ENCODE results near the gene CHCHD3. TPM values are rescaled to one million over a fixed set of nuclear protein-coding genes. Genes with fewer than 3 reads are reported as not detected.

CHCHD3 gene
- total RNA-seq, 2 experiments from 2014 or later: 21.6 to 21.7 TPM

DNA sequence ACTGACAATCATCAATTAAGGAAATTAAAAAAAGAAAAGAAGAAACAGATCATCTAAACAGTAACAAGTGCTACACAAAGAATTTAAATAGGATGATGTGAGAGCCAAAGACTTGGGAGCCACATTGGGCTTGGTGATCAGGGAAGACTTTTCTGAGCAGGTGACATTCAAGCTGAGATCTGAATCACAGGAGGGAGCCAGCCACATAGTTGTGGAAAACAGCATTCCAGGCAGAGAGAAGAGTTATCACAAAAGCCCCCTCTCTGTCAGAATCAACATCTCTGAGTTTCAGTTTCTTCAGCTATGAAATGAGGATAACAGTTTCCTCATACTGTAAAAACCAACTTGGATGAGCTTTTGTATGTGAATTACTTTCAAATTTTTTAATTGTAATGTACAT lies 336.4 kb downstream of the CHCHD3 start:
- H3K36me3 Mint-ChIP-seq (ENCODE audit: low read depth): no peaks in the 10 kb centered on the region
- ATAC-seq (ENCODE audit: poor library complexity) (no peak), DNase-seq (no peak)
- ChIA-PET CTCF (no interaction called here), POLR2A (no interaction called here)
- TF ChIP-seq, protein P1, sequence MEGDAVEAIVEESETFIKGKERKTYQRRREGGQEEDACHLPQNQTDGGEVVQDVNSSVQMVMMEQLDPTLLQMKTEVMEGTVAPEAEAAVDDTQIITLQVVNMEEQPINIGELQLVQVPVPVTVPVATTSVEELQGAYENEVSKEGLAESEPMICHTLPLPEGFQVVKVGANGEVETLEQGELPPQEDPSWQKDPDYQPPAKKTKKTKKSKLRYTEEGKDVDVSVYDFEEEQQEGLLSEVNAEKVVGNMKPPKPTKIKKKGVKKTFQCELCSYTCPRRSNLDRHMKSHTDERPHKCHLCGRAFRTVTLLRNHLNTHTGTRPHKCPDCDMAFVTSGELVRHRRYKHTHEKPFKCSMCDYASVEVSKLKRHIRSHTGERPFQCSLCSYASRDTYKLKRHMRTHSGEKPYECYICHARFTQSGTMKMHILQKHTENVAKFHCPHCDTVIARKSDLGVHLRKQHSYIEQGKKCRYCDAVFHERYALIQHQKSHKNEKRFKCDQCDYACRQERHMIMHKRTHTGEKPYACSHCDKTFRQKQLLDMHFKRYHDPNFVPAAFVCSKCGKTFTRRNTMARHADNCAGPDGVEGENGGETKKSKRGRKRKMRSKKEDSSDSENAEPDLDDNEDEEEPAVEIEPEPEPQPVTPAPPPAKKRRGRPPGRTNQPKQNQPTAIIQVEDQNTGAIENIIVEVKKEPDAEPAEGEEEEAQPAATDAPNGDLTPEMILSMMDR (IDR thresholded peaks at IDR 0.05): no peak
- no peaks in the 10 kb centered on the region for H3K4me1 ChIP-seq (ENCODE audit: insufficient read depth, low read length)
- no peak overlapping the region for H3K4me3 ChIP-seq (ENCODE audit: low read length)
- no peak overlapping the region for H3K27ac Mint-ChIP-seq
- no peaks in the 10 kb centered on the region for H3K27me3 ChIP-seq (ENCODE audit: control insufficient read depth in 1 of 2, insufficient read depth in 2 of 2, low read length in 2 of 2)
- peaks cover under 1% of the 10 kb centered on the region for H3K27me3 Mint-ChIP-seq
- peaks cover 2% of the 10 kb centered on the region for H3K9me3 Mint-ChIP-seq
- H3K9me3 ChIP-seq (ENCODE audit: control insufficient read depth in 1 of 2, insufficient read depth in 1 of 2, low read length in 2 of 2): peaks cover 0 to 5% of the 10 kb centered on the region in 2 experiments
- H3K36me3 ChIP-seq (ENCODE audit: insufficient read depth, low read length): no peaks in the 10 kb centered on the region
- H3K4me3 Mint-ChIP-seq: no peak overlapping the region
- no peaks in the 10 kb centered on the region for H3K4me1 Mint-ChIP-seq (ENCODE audit: low read depth)
- intact Hi-C loops (cut with DNase I, micrococcal nuclease): no loop called here
- no peak overlapping the region for H3K27ac ChIP-seq (ENCODE audit: low read depth in 1 of 2, low read length in 2 of 2)

DNA sequence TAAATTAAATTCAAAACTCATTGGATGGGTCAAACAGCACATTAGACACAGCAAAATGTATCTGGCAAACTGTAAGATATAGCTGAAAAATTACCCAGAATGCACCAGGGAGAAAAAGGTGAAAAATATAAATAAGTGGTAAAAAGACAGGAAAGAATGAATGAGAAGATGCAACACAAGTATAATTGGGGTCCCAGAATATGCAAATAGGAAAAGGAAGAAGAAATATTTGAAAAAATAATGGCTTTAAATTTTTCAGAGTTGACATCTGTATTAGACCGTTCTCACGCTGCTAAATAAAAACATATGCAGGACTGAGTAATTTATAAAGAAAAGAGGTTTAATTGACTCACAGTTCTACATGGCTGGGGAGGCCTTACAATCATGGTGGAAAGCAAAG lies 337.9 kb downstream of the CHCHD3 start:
- H3K4me1 Mint-ChIP-seq (ENCODE audit: low read depth): no peaks in the 10 kb centered on the region

DNA sequence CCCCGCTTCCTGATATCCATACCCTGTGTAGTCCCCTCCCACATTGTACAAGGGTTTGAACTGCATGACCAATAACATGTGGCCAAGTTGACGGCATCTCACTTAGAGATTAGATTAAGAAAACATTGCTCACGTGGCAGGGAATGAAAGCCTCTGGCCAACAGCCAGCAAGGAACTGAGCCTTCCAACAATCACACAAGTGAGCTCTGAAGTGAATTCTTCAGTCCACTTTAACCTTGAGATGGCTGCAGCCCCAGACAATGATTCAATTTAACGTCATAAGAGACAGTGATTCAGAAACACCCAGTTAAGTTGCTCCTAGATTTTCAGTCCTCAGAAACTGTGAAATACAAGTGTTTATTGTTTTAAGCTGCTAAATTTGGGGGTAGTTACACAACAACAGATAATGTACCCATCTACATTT lies 339.7 kb downstream of the CHCHD3 start:
- Mint-ChIP-seq H3K4me1 (ENCODE audit: low read depth) (no peaks in the 10 kb centered on the region), H3K9me3 (peaks cover 2% of the 10 kb centered on the region), H3K27ac (no peak overlapping the region), H3K36me3 (ENCODE audit: low read depth) (no peaks in the 10 kb centered on the region), H3K27me3 (peaks cover 4% of the 10 kb centered on the region), H3K4me3 (no peak overlapping the region)
- POLR2A ChIA-PET: no interaction called here
- CTCF ChIA-PET: no interaction called here
- no peaks in the 10 kb centered on the region for H3K36me3 ChIP-seq (ENCODE audit: insufficient read depth, low read length)
- no peak overlapping the region for H3K27ac ChIP-seq (ENCODE audit: low read depth in 1 of 2, low read length in 2 of 2)
- TF ChIP-seq, protein P1 (IDR thresholded peaks at IDR 0.05): no peak
- peaks cover 0 to 5% of the 10 kb centered on the region in 2 experiments for H3K9me3 ChIP-seq (ENCODE audit: control insufficient read depth in 1 of 2, insufficient read depth in 1 of 2, low read length in 2 of 2)
- intact Hi-C loops (cut with DNase I, micrococcal nuclease): no loop called here
- H3K4me1 ChIP-seq (ENCODE audit: insufficient read depth, low read length): no peaks in the 10 kb centered on the region
- DNase-seq (no peak), ATAC-seq (ENCODE audit: poor library complexity) (no peak)
- no peaks in the 10 kb centered on the region for H3K27me3 ChIP-seq (ENCODE audit: control insufficient read depth in 1 of 2, insufficient read depth in 2 of 2, low read length in 2 of 2)
- H3K4me3 ChIP-seq (ENCODE audit: low read length): no peak overlapping the region

More for the DNA sequence above, 337.9 kb downstream of the CHCHD3 start:
- Mint-ChIP-seq H3K36me3 (ENCODE audit: low read depth) (no peaks in the 10 kb centered on the region), H3K4me3 (no peak overlapping the region), H3K27ac (no peak overlapping the region), H3K9me3 (peaks cover 2% of the 10 kb centered on the region), H3K27me3 (no peaks in the 10 kb centered on the region)
- Histone ChIP-seq H3K4me3 (ENCODE audit: low read length) (no peak overlapping the region), H3K36me3 (ENCODE audit: insufficient read depth, low read length) (no peaks in the 10 kb centered on the region), H3K4me1 (ENCODE audit: insufficient read depth, low read length) (no peaks in the 10 kb centered on the region), H3K9me3 (ENCODE audit: control insufficient read depth in 1 of 2, insufficient read depth in 1 of 2, low read length in 2 of 2) (peaks cover 0 to 5% of the 10 kb centered on the region in 2 experiments), H3K27ac (ENCODE audit: low read depth in 1 of 2, low read length in 2 of 2) (no peak overlapping the region), H3K27me3 (ENCODE audit: control insufficient read depth in 1 of 2, insufficient read depth in 2 of 2, low read length in 2 of 2) (no peaks in the 10 kb centered on the region)
- TF ChIP-seq, protein P1 (IDR thresholded peaks at IDR 0.05): no peak
- DNase-seq (no peak), ATAC-seq (ENCODE audit: poor library complexity) (no peak)
- ChIA-PET CTCF (no interaction called here), POLR2A (no interaction called here)
- intact Hi-C loops (cut with DNase I, micrococcal nuclease): no loop called here
